HS-5 (cell line): ENCODE results near the gene ZNF451.

Source experiments
- DNase-seq: peaks from one replicate; pipeline ENCODE4 v3.0.0-alpha.2; 2012; ENCODE audit warnings: low read depth

The ZNF451 gene

GRCh38 chr6:57209030-57209429 is 119.0 kb downstream of the ZNF451 start:
- no peak for DNase-seq

GRCh38 chr6:57210060-57210459 is 120.1 kb downstream of the ZNF451 start:
- no peak for DNase-seq

- DNase-seq: no peak
Measured at GRCh38 chr6:57215260-57215659, 125.3 kb downstream of the ZNF451 start.

DNA sequence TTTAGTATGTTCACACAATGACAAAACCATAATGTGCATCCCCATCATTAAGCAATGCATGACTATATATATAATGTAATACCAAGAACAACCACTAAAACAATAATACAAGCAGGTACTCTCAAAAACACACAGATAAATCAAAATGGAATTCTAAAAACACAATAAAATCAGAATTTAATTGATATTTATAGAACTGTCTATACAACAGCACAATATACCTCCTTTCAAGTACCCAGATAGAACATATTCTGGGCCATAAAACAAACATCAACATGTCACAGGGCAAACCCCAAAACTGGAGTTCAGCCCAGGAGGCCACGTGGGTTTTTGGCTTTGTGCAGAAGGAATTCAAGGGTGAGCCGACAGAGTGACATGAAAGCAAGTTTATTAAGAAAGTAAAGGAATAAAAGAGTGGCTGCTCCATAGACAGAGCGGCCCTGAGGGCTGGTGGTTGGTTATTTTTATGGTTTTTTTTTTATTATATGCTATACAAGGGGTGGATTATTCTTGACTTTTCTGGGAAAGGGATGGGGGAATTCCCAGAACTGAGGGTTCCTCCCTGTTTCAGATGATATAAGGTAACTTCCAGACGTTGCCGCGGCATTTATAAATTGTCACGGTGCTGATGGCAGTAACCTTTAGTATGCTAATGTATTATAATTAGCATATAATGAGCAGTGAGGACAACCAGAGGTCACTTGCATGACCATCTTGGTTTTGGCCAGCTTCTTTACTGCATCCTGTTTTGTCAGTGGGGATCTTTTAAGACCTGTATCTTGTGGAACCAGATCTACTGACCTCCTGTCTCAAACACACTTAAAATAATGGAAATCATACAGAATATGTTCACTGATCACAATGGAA is 126.5 kb downstream of the ZNF451 start:
- DNase-seq: no peak

DNA sequence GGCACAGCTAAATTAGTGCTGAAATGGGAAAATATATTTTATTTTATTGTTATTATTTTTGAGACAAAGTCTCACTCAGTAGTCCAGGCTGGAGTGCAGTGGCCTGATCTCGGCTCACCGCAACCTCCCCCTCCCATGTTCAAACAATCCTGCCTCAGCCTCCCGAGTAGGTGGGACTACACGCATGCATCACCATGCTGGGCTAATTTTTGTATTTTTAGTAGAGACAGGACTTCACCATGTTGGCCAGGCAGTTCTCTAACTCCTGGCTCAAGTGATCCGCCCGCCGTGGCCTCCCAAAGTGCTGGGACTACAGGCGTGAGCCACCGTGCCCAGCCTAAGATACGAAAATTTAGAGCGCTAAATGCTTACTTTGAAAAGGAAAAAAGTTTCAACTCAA is 127.3 kb downstream of the ZNF451 start:
- DNase-seq: no peak
